SK-N-SH (cell line): ENCODE measurements around the gene NEMP2.

Experiments used
- CTCF ChIP-seq: fragments of 200-600 bp; sonication (generic); IDR thresholded peaks from 2 replicates; pipeline ENCODE4 v1.6.1; 2017; ENCODE audit warnings: antibody characterized with exemption, mild to moderate bottlenecking, moderate library complexity
- MXI1 ChIP-seq: IDR thresholded peaks from 2 replicates; pipeline ENCODE4 v1.6.1; 2012; ENCODE audit warnings: mild to moderate bottlenecking, low read depth, low read length, improper control_type of control experiment
- TCF12 ChIP-seq: IDR thresholded peaks from 2 replicates; pipeline ENCODE4 v1.4.0; 2012

GRCh38 chr2:190527918-190528317 lies 6.6 kb downstream of the NEMP2 start:
- no peak for TF ChIP-seq MXI1
- no peak for TF ChIP-seq CTCF
- no peak for TF ChIP-seq TCF12
